ENCODE measurements around the gene BRD9.
"Not testable (repeated sequence)": the region's sequence is repeated elsewhere in the genome, so short reads cannot be mapped to it uniquely, and the experiment has no call there.

Gene BRD9

GRCh38 chr5:892394-893136, at the start of gene BRD9, which contains the start of gene TRIP13:
Gene BRD9, minus strand, starts transcription at chr5:892801. Its CDS starts 144 bp downstream, at chr5:892657.
Gene TRIP13, plus strand, starts transcription at chr5:892884. Its CDS starts 115 bp downstream, at chr5:892999.
- DNase-seq: peak; percentile 66

- DNase-seq: not testable (repeated sequence)
These were observed 48.1 kb upstream of the BRD9 start for GRCh38 chr5:940741-941140.

- no peak for DNase-seq
These were observed 46.8 kb upstream of the BRD9 start for GRCh38 chr5:939368-939767.

- no peak for DNase-seq
These were observed 44.7 kb upstream of the BRD9 start for GRCh38 chr5:937151-937924.

- DNase-seq: no peak
These were observed 43.8 kb upstream of the BRD9 start for GRCh38 chr5:936149-937144.

- DNase-seq: no peak
These were observed 43.0 kb upstream of the BRD9 start for GRCh38 chr5:935510-936084.

GRCh38 chr5:934381-934967, 41.9 kb upstream of the BRD9 start:
- DNase-seq: not testable (repeated sequence)

GRCh38 chr5:933951-934350, 41.4 kb upstream of the BRD9 start:
- not testable (repeated sequence) for DNase-seq

GRCh38 chr5:933251-933861, 40.8 kb upstream of the BRD9 start:
- no peak for DNase-seq

GRCh38 chr5:932628-933250, 40.1 kb upstream of the BRD9 start:
- DNase-seq: no peak

- DNase-seq: no peak
These were observed 39.6 kb upstream of the BRD9 start for GRCh38 chr5:932151-932627.

GRCh38 chr5:931570-932145, 39.1 kb upstream of the BRD9 start:
- no peak for DNase-seq

GRCh38 chr5:930866-931265, 38.3 kb upstream of the BRD9 start:
- DNase-seq: no peak

GRCh38 chr5:929596-929995, 37.0 kb upstream of the BRD9 start:
- DNase-seq: no peak

GRCh38 chr5:929182-929581, 36.6 kb upstream of the BRD9 start:
- DNase-seq: not testable (repeated sequence)

GRCh38 chr5:927172-928015, 34.8 kb upstream of the BRD9 start:
- DNase-seq: no peak

- DNase-seq: no peak
These were observed 34.0 kb upstream of the BRD9 start for GRCh38 chr5:926417-927171.

- peak; percentile 68 for DNase-seq
These were observed 30.8 kb upstream of the BRD9 start for GRCh38 chr5:923281-923873.
